ENCODE data around the gene LPCAT3.

DNA sequence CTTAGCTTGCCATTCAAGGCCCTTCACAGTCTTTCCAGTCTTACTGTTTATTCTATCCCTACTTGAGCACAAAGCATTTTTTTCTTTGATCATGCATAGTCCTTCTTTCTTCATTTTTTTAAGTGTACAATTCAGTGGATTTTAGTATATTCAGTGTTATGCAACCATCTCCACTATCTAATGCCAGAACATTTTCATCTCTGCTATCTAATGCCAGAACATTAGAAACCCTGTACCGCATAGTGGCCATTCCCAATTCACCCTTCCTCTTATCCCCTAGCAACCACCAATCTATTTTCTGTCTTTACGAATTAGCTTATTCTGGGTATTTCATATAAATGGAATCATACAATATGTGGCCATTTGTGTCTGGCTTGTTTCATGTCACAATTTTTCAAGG, 13.4 kb downstream of the LPCAT3 start:
- TF ChIP-seq POLR2A (IDR thresholded peaks at IDR 0.05) = no peak
- TF ChIP-seq, protein P1, sequence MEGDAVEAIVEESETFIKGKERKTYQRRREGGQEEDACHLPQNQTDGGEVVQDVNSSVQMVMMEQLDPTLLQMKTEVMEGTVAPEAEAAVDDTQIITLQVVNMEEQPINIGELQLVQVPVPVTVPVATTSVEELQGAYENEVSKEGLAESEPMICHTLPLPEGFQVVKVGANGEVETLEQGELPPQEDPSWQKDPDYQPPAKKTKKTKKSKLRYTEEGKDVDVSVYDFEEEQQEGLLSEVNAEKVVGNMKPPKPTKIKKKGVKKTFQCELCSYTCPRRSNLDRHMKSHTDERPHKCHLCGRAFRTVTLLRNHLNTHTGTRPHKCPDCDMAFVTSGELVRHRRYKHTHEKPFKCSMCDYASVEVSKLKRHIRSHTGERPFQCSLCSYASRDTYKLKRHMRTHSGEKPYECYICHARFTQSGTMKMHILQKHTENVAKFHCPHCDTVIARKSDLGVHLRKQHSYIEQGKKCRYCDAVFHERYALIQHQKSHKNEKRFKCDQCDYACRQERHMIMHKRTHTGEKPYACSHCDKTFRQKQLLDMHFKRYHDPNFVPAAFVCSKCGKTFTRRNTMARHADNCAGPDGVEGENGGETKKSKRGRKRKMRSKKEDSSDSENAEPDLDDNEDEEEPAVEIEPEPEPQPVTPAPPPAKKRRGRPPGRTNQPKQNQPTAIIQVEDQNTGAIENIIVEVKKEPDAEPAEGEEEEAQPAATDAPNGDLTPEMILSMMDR (IDR thresholded peaks at IDR 0.05) = no peak
